ENCODE results near the gene ATP8B3. TPM values are rescaled to one million over a fixed set of nuclear protein-coding genes. Genes with fewer than 3 reads are reported as not detected.

Gene ATP8B3
- total RNA-seq, 1 experiment from 2014 or later = 11.9 TPM

DNA sequence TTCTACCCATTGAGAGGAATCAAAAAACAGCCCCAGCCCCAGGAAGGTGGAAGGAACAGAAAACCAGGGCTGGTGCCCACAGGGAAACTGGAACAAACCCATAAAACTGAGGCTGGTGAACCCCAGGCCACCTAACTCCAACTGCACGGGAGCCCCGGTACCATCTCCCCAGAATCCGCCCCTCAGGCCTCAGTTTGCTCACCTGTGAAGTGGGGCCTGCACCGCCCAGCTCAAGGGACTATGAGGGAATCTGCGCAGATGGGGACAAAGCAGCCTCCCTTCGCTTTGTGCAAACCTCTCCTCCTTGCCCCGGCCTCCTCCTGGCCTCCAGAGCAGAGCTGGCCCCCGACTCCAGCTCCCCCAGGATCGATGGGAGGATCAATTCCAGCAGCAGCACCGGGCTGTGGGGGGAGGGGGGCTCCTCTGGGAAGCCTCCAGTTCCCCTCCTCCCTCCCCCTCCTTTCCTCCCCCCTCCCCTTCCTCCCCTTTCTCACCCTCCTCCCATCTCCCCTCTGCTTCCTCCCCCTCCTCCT lies 67.9 kb downstream of the ATP8B3 start:
- DNase-seq (ENCODE audit: low read depth) = no peak
- in situ Hi-C loops (cut with HindIII; ENCODE audit: low pct_unique_long_range_greater_than_20kb, low sequenced_read_pairs) = no loop called here

DNA sequence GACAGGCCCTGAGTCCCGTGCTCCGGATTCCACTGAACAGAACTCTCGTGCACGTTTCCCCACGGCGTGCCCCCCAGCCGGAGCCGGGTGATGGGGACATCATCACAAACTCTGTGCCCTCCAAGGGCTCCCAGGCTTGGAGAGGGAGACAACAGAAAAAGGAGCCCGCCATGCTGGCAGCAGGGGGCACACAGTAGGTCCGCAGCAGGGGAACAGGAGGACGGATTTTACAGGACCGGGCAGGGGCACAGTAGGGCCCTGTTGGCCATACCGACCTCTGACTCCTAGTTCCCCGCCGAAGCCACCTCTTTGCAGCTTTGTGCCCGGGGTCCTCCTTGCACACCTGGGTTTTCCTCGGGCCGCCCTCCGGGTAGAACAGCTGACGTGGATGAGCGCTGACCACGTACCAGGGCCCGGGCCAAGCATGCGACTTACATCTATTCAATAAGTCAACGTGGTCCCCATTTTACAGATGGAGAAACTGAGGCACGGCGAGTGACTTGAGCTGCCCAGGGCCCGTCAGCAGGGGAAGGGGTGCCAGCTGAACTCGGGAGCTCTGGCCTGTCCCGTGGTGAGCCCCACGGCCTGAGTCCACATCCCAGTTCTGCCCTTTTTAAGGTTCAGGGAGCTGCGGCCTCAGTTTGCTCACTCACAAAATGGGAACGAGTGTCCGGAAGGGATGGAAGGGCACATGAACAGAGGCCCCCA lies 68.9 kb downstream of the ATP8B3 start:
- in situ Hi-C loops (cut with HindIII; ENCODE audit: low pct_unique_long_range_greater_than_20kb, low sequenced_read_pairs) = no loop called here
- no peak for DNase-seq (ENCODE audit: low read depth)

DNA sequence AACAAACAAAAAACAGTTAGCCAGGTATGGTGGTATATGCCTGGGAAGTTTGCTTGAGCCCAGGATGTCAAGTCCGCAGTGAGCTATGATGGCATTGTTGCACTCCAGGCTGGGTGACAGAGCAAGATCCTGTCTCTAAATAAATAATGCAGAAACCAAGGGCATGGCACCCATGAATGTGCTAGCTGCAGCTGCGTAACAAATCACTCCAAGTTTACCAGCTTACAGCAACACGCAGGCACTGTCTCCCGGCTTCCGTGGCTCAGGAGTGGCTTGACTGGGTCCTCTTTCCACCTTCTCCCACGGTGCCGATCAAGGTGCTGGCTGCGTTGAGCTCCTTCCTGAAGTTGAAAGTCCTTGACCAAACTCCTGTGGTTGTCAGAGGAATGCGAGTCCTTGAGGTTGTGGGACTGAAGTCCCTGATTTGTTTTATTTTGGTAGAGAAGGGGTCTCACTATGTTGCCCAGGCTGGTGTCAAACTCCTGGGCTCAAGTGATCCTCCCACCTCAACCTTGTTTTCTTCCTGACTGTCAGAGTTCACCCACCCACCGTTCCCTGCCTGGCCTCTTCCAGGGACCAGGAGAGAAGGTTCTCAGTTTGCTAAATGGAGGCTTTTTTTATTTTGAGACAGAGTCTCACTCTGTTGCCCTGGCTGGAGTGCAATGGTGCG lies 72.0 kb downstream of the ATP8B3 start:
- in situ Hi-C loops (cut with HindIII; ENCODE audit: low pct_unique_long_range_greater_than_20kb, low sequenced_read_pairs) = no loop called here
- no peak for DNase-seq (ENCODE audit: low read depth)

DNA sequence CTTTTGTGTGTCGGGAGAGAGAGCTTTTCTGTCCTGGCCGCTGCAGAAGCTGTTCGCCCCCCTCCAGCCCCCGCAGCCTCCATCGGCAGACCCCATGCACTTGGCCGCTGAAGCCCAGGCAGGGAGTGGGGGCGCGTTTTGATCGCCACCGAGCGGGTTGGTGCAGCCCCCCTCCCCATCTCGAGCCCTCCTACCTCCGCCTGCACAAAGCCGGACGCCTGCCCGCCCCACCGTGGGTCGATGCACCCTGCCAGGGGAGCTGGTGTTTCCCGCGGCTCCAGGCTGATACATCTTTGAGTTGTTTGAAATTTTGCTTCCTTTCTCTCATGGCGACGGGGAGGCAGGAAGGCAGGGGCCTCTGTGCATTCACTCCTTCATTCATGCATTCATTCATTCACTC lies 75.1 kb downstream of the ATP8B3 start:
- in situ Hi-C loops (cut with HindIII; ENCODE audit: low pct_unique_long_range_greater_than_20kb, low sequenced_read_pairs) = no loop called here
- no peak for DNase-seq (ENCODE audit: low read depth)

DNA sequence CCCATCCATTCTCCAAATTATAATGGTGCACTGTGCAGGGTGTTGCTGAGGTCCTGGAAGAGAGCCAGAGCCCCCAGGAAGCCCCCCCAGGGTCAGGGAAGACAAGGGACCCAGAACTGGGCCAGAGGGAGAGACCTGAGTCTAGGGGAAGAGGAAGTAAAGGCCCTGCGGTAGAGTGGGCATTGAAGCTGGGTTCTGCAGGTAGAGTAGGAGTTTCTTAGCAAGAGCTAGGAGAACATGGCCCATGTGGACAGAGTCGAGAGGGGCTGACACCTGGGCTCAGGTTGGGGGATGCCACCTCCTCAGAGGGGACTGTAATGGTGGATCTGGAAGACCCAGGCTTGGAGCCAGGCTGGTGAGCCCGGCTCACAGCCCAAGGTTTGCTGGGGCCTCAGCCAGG lies 75.8 kb downstream of the ATP8B3 start:
- in situ Hi-C loops (cut with HindIII; ENCODE audit: low pct_unique_long_range_greater_than_20kb, low sequenced_read_pairs) = no loop called here
- no peak for DNase-seq (ENCODE audit: low read depth)

DNA sequence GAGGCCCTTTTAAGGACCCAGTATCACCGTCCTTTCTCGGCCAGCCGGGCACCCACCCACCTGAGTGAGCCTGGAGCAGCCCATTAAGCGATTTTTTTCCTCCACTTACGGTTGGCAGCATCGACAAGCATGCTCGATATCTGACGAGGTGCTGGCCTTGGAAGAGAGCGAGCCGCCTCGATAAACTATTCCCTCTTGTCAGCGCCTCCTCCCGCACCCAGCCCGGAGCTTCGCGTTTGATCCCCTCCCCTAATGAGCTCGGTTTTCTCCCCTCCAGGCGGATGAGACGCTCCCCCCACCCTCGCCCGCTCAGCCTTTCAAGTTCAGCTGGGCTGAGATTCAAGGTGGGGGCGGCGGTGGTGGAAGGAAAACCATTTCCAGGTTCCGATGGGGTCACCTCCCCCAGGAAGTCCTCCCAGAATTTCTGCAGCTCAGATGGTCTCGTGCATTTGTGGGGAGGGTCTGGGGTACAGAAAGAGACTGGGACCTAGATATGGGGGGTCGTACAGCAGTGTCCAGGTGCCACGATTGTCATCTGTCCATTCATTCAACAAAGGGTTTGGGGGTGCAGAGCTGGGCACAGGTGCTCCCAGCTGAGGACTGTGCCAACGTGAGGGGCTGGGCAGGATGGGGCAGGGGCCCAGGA lies 77.6 kb downstream of the ATP8B3 start:
- DNase-seq (ENCODE audit: low read depth) = no peak
- in situ Hi-C loops (cut with HindIII; ENCODE audit: low pct_unique_long_range_greater_than_20kb, low sequenced_read_pairs) = no loop called here

Other genes with a start within 250 kb of the ATP8B3 start
- gene MEX3D, start 244.0 kb downstream of the ATP8B3 start, total RNA-seq (2014; rRNA removed; shearing (Covaris generic); ENCODE audit: low replicate concordance) = 60.3 and 67.4 TPM in 2 replicates
- gene MBD3, start 219.4 kb downstream of the ATP8B3 start, total RNA-seq (2014; rRNA removed; shearing (Covaris generic); ENCODE audit: low replicate concordance) = 65.2 and 100 TPM in 2 replicates
- gene UQCR11, start 206.8 kb downstream of the ATP8B3 start, total RNA-seq (2014; rRNA removed; shearing (Covaris generic); ENCODE audit: low replicate concordance) = 97.2 and 105 TPM in 2 replicates
- gene TCF3, start 159.7 kb downstream of the ATP8B3 start, total RNA-seq (2014; rRNA removed; shearing (Covaris generic); ENCODE audit: low replicate concordance) = 40.2 and 65.0 TPM in 2 replicates
- gene ONECUT3, start 58.8 kb downstream of the ATP8B3 start, total RNA-seq (2014; rRNA removed; shearing (Covaris generic); ENCODE audit: low replicate concordance) = not detected in 2 replicates
- 10.5 and 14.4 TPM in 2 replicates for gene REXO1, start 36.2 kb upstream of the ATP8B3 start, total RNA-seq (2014; rRNA removed; shearing (Covaris generic); ENCODE audit: low replicate concordance)
- 9.6 and 15.9 TPM in 2 replicates for gene KLF16, start 51.3 kb upstream of the ATP8B3 start, total RNA-seq (2014; rRNA removed; shearing (Covaris generic); ENCODE audit: low replicate concordance)
- gene ABHD17A, start 73.2 kb upstream of the ATP8B3 start, total RNA-seq (2014; rRNA removed; shearing (Covaris generic); ENCODE audit: low replicate concordance) = 51.1 and 58.3 TPM in 2 replicates
- 4.2 and 4.7 TPM in 2 replicates for gene ADAT3, start 93.1 kb upstream of the ATP8B3 start, total RNA-seq (2014; rRNA removed; shearing (Covaris generic); ENCODE audit: low replicate concordance)
- 14.1 and 28.0 TPM in 2 replicates for gene SCAMP4, start 93.1 kb upstream of the ATP8B3 start, total RNA-seq (2014; rRNA removed; shearing (Covaris generic); ENCODE audit: low replicate concordance)
- 32.9 and 42.3 TPM in 2 replicates for gene CSNK1G2, start 128.9 kb upstream of the ATP8B3 start, total RNA-seq (2014; rRNA removed; shearing (Covaris generic); ENCODE audit: low replicate concordance)
- gene BTBD2, start 203.4 kb upstream of the ATP8B3 start, total RNA-seq (2014; rRNA removed; shearing (Covaris generic); ENCODE audit: low replicate concordance) = 56.1 and 65.3 TPM in 2 replicates
- 72.0 and 78.8 TPM in 2 replicates for gene MKNK2, start 239.0 kb upstream of the ATP8B3 start, total RNA-seq (2014; rRNA removed; shearing (Covaris generic); ENCODE audit: low replicate concordance)

All from Caki2 (cell line).